ENCODE results near the gene MAPRE2.

MAPRE2 gene

DNA sequence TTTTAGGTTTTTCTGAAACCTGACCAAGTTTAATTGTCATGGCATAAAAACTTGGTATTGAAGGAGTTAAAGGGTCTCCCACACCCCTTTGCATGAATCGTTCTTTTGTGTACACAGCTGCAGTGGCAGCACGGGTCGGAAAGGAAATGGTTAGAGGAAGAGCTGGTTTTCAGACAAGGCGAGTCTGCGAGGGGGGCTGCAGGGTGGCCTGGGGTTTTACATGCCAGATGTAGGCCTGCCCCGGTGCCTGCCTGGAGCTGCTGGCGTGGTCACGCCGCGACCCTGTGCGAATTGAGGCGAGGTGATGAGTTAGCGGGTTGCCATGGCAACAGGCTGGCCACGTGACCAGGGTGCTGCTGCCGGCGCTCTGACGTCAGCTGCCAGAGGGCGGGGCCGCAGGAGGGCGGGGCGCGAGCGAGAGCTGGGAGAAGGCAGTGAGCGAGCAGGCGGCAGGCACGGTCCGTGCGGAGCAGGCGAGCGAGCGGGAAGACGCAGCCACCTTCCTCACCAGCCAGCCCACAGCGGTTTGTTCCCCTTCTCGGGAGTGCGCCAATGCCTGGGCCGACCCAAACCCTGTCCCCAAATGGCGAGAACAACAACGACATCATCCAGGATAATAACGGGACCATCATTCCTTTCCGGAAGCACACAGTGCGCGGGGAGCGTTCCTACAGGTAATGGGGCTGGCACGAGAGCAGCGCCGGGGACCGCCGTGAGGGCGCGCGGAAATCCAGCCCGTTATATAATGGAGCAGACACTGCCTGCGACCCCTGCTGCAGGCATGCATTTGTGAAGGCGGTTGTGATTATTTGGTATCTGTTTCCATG, at the start of gene MAPRE2:
MAPRE2 (plus strand) TSS at position 426 of the 827 bp plus-strand sequence; CDS start at position 553, 127 bp downstream.
- DNase-seq (ENCODE audit: low read depth in 2 of 2) = peak; percentile 99 to 100

DNA sequence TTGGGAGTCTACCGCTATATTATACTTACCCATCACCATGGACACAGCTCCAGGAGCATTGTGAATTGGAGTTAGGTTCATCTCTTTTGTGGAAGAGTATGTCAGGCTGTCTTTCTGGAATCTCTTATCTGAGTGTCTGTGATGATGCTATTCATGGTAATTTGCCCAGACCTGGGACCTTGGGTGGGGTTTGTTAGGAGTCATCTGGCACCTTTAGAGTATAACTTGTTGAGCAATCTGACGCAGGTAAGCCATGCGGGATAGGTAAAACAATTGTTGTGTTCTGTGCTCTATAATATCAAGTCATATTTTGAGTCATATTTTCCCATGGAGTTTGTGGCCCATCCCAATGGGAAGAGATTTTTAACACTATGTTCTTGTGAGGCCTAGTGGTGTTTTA, 49.7 kb upstream of the MAPRE2 start:
- no peak for DNase-seq (ENCODE audit: low read depth in 2 of 2)

DNA sequence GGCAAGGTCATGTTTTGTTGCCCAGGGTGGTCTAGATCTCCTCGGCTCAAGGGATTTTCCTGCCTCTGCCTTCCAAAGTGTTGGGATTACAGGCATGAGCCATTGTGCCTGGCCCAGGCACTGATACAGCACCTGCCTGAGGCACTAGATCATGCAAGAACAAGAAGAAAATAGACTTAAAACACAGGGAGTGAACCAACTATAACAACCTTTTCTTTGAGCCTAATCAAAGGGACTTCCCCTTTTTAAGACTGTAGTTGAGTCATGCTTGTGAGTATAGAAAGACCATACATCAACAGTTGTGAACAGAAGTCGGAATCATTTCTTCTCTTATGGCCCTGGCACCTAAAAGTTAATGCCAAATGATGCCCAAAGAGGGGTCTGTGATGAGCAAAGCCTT, 47.9 kb upstream of the MAPRE2 start:
- DNase-seq (ENCODE audit: low read depth in 2 of 2) = no peak

DNA sequence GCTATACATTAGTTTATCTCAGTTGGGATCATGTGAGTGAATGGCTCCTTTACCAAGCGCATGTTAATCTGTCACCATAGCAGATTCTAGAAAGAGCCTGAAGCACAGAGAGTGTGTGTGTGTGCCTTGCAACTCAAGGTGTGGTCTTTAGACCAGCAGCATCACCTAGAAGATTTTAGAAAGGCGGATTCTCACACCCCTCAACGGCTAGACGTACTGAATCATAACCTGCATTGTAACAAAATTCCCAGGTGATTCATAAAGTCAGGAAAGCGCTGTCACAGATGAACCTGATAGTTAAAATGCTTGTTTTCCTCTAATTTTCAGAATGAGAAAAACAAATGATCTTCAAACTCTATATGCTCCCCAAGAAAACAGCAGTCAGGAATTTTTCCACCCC, 45.5 kb upstream of the MAPRE2 start:
- DNase-seq (ENCODE audit: low read depth in 2 of 2) = no peak

DNA sequence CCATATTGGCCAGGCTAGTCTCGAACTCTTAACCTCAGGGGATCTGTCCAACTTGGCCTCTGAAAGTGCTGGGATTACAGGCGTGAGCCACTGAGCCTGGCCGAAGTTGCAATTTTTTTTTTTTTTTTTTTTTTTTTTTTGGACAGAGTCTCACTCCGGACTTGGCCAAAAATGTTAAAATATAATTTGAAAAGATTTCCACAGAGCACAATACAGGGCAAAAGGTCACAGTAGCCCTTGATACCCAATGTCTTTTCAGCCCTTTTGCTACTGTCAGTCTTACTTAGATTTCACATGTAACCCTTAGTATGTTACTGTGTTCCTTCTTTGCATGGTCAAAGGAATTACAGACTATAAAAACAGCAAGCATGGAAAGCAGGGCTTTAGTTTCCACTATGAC, 42.6 kb upstream of the MAPRE2 start:
- no peak for DNase-seq (ENCODE audit: low read depth in 2 of 2)

DNA sequence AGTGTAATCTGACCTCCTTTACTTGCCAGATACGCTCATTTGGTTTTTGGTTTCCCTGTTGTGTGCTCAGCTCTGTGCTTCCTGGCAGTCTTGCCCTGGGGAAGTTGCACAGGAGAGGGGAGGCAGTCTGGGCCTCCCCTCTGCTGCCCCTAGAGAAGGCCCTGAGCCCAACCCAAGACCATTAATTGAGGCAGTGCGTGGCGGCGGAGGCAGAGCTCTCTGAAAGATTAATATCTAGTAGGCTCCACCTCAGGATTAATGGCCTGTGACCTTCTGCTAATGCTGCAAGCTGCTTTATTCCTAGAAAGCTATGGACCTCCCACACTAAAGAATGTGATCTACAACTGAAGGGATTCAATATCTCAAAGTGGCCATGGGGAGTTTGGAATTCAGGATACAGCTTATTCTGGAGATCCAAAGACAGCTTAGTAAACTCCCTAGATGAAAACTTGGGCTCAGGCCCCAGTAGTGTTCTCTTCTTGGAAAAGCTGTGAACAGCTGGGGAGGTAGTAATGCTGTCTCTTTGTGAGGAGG, 41.4 kb upstream of the MAPRE2 start:
- DNase-seq (ENCODE audit: low read depth in 2 of 2) = no peak

DNA sequence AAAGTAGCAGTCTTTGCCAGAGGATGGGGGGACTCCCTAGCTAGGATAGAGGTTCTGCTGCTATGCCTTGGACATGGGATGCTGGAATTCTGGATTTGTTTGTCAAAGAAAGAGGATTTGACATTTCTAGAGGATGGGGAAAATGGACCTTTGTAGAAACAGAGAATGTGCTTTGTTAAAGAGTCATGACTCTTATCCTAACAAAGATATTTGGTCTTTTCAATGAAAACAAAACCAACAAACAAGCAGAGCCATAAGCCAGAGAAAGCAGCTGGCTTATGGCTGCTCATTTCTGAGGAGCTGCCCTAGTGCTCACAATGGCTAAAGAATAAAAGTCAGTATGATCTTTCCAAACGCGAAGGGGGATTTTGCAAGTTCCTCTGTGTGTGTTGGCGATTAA, 40.8 kb upstream of the MAPRE2 start:
- no peak for DNase-seq (ENCODE audit: low read depth in 2 of 2)

DNA sequence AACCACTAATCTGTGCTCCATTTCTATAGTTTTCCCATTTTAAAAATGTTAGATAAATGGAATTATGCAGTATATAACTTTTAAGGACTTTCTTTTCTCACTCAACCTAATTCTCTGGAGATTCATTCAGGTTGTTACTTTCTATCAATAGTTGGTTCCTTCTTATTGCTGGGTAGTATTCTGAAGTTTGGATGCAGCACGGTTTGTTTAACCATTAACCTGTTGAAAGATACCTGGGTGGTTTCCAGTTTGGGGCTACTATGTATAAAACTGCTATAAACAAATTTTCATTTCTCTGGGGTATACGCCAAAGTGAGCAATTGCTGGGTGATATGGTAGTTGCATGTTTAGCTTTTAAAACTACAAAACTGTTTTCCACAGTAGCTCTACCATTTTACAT, 39.1 kb upstream of the MAPRE2 start:
- no peak for DNase-seq (ENCODE audit: low read depth in 2 of 2)

DNA sequence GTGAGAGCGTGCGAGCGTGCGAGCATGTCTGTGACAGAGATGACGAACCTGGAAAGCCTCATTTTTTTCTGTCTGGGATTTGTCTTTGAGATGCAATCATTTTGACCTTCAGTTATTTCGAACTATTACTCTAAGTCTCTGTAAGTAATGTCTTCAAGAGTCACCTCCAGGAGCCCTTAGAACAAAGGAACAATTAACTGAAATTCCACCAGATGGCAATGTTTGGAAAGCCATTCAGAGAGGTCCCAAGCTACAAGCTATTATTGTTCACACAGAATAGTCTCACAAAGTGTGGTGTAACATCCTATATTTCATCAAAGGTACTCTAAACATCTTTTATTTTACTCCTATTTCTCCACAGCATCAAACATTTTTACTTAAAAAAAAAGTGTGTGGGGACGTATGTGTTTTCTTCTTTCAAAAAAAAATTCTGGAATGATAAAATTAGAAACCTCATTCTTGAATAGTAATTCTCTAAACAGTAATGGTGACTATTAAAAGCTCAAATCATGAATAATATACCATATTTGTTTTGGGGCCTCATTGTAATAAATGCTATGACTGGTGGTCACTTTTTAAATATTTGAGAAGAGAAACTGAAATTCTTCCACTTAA, 35.1 kb upstream of the MAPRE2 start:
- DNase-seq (ENCODE audit: low read depth in 2 of 2) = no peak

DNA sequence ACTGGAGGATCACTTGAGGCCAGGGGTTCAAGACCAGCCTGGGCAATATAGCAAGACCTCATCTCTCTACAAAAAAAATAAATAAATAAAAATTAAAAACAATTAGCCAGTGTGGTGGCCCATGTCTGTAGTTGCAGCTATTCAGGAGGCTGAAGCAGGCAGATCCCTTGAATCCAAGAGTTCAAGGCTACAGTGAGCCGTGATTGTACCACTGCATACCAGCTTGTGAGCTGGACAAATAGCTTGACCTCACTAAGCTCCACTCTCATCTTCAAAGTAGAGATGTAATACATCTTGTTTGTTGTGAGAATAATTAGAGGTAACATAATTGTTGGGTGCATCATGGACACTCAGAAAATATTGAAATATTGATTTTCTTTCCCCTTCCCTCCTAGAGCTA, 31.1 kb upstream of the MAPRE2 start:
- no peak for DNase-seq (ENCODE audit: low read depth in 2 of 2)

DNA sequence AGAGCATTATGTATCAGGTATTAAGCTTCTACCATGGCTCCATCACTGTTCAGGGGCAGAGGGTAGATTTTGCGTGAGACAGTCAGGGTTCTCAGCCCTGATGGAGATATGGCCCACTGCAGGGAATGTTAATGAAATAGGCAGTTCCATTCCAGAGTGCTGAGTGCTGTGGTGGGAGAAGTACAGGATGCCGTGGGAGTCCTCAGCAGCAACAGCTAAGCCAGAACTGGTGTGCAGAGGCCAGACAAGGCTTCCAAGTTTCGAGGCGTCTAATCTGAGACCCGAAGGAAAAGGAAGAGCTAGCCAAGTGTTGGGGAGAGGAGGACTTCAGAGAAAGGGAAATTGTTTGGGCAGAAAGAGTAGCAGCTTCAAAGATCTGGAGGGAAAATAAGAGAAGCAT, 30.2 kb upstream of the MAPRE2 start:
- no peak for DNase-seq (ENCODE audit: low read depth in 2 of 2)

DNA sequence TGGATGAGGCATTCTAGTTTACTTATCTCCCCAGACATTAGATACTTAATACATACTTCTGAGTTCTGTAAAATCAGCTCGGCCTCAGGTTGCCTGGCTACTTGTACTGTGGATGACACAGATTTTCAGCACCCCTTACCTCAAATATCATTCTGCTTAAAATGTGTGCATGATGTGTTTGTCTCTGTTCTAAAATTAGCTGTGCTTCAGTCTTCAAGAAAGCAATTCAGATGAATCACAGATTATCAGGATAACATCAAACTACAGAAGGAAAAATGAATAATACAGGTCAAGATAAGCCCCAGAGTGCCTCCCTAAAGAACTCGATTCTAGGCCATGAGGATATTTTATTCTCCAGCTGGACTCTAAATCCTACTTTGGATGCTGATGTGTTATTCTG, 21.3 kb upstream of the MAPRE2 start:
- no peak for DNase-seq (ENCODE audit: low read depth in 2 of 2)

DNA sequence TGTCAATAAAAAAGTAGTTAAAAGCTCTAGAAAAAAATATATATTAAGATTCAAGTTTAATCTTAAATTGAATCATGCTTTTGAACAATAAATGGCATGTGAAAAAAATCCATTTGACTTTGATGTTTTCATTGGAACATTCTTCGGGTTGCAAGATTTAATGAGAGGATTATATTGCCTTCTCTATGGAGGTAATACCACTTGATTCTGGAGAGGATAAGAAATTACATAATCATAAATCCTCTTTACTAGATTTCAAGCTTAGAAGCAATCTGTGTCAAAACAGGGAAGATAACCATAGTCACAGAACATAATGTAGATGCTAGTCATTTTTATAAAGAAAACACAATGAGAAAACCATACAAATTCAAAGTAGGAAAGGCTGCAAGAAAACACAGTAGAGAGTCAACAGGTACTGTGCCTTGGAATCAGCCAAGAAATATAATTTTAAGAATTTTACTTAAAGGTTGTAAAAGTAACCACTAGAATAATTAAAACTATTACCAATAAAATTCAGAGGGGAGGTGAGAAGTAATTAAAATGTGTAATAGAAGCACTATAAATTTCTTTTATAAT, 18.7 kb upstream of the MAPRE2 start:
- DNase-seq (ENCODE audit: low read depth in 2 of 2) = no peak

DNA sequence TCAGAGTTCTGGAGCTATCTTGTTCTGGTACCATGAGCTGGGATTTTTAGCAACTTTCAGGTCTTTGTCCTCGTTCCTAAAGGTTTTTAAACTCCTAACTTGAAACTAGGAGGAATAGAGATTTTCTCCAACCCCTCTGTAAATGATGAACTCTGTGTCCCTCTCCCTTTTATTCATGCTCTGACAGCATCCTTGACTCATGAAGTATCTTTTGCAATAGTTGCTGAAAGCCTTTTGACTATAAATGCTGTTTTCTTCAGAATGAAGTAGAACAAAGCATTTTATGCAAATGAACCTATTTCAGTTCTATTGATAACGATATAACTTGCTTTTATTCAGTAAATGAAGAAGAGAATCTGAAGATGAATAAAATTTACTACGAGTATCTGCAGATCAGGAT, 17.0 kb upstream of the MAPRE2 start:
- no peak for DNase-seq (ENCODE audit: low read depth in 2 of 2)

DNA sequence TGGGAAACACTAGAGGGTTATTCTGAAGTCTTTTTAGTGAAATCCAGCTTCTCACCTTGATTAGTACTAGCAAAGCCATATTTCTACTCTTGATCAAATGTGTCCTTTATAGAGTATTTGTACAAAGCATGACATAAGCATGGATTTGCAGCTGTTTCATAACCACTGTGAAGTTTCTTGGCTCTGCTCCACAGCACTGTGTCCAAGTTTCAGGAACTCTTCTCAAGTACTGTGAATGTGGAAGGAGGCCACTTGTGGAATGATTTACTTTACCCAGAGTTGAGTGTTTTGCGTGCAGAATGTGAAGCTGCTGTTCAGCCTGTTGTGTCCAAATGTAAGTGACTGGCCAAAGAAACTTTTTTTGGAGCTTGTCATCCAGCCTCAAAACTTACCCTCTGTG, 16.2 kb upstream of the MAPRE2 start:
- no peak for DNase-seq (ENCODE audit: low read depth in 2 of 2)

DNA sequence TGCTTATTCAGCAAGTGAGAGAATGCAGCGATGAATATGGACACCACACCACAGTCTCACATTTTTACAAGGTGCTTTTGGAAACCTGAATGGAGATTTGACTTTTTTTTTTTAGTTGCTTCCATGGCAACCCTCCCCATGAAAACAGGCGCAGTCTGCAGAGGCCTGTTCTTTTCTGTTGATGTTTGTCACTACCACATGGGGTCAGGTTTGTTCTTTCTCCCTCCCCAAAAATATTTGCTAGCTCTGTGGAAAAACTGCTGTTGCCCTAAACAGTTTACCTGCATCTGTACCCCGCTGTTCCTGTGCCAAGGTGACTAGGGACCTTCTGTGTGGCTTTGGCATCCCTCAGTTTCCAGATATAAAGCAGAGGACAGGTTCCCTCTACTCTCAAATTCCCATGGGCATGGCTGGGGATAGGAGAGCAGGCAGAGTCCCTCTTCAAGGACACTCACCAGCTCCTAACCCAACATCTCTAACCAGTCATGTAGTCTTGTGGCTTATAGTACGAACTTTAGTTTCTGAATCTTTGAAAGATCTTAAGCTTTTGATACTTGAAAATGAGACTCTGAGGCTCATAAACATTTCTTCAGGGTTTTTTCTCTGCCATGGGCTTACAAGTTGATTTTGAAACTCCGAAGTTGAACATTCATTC, 14.7 kb upstream of the MAPRE2 start:
- no peak for DNase-seq (ENCODE audit: low read depth in 2 of 2)

DNA sequence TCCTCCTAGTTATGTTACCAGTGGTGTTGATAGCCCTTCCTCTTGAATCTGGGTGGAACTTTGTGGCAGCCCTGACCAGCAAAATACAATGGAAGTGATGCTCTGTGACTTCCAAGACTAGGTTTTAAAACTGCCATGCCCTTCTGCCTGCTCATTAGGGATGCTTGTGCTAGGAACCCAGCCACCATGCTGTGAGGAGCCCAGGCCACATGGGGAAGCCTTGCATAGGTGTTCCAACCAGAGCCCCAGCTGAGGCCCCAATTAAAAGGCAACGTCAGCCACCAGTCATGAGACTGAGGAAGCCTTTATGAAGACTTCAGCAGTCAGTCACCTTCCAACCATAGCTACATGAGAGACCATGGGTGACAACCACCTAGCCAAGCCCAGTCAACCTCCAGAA, 14.0 kb upstream of the MAPRE2 start:
- DNase-seq (ENCODE audit: low read depth in 2 of 2) = no peak

DNA sequence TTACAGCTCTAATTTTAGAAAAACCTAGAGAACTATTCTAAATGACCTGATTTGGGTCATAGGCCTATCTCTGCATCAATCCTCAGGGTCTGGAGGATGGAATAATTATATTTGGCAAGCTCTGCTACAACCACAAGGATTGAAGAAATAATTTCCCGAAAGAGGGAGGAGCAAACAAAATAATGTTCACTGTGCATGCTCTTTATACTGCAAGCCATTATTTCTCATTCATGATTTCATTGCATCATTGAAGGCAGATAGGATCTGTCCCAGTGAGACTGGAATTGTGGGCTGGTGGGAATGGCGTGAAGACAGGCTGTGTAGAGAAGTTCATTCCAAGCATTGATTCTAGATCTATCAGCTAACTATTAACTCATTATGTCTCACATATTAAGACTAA, 12.7 kb upstream of the MAPRE2 start:
- no peak for DNase-seq (ENCODE audit: low read depth in 2 of 2)

DNA sequence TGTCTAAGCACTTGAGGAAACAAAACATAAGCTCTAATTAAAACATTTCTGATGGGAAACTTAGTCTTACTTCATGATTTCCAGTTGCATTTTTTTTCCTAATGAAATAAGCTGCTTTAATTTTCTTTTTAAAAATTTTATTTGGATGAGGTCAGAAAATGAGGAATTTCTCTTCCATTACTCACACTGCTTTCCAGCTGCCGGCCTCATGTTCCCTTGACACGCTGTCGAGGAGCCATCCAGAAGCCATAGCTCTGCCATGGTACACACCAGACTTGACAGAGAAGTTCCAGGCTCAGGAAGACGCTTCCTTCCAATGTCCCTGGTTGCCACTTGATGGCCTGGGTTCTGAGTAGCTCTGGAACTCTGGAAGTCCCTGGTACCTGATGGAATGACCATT, 12.1 kb upstream of the MAPRE2 start:
- DNase-seq (ENCODE audit: low read depth in 2 of 2) = no peak

DNA sequence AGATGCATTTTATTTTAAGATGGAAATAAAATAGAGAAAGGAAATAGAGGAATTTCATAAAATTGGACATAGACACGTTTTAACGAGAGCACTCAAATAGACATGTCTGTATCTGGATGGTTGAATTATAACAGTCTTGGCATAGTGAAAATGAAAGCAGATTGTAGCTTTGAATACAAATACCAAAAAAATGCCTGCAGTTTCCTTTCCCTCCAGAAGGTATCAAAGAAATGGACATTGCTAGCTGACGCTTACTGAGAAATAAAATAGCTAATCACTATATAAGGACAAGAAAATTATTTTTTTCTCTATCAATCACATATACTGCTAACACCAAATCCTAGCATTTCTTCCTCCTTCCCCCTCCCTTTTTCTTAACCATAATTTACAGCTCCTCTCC, 11.4 kb upstream of the MAPRE2 start:
- no peak for DNase-seq (ENCODE audit: low read depth in 2 of 2)

DNA sequence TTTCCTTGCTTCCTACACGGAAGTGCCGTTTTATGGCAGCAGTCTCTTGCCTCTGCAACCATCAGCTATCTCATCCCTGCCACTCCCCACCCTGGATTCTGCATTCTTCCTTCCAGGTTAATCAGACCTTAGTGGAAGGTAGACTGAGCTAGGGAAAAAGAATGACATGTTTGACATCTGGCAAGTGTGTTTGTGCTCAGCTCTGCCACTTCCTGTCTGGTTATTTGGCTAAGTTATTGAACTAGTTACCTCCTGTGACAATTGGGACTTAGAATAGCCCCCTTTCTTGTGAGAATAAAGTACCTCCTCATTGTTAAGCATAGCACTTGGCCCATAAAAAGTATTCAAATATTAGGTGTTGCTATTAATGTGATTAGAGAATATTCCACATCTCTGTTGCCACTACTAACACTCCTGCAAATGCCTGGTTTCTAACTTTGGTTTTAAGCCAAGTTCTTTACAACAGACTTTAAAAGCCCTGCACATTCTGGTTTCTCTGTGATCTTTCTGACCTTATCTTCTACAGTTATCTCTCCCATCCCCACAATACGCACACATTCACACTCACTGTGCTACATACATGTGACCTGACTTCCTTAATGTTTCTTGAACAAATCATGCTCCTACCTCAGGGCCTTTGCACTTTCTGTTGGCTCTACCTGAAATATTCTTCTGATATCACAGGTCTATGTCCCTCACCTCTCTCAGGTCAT, 10.8 kb upstream of the MAPRE2 start:
- DNase-seq (ENCODE audit: low read depth in 2 of 2) = no peak

DNA sequence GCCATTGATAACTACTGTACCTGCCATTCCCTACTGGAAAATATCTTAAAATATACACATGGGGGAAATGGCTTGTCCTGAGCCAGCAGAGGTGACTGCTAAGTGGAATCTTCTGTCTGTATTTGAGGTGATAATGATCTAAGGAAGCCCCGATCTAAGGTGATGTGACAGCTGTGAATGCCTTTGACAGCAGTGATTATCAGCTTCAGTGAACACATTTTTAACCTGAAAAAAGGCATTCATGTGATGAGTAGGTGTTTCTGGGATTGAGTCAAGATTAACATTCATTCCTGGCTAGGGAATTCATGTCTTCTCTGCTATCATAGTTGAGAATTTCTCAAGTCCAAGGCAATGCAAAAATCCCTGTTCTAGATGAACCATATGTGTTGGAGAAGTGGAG, 9.1 kb upstream of the MAPRE2 start:
- no peak for DNase-seq (ENCODE audit: low read depth in 2 of 2)

Measured in stimulated activated CD8-positive, alpha-beta memory T cell treated with anti-CD3 and anti-CD28 coated beads, Interleukin-7, amount 100 ng/mL, for 1 hour (primary cell).